Omental fat pad (tissue), 4 donors: ENCODE measurements around the gene HOXC10. TPM values are rescaled to one million over a fixed set of nuclear protein-coding genes. Genes with fewer than 3 reads are reported as not detected.

ENCODE experiments used
- ATAC-seq: fragments of 150-250 bp; one replicate; pipeline ENCODE4 v1.9.1; 2016; ENCODE audit warnings: mild to moderate bottlenecking, moderate library complexity; ENCODE audit not compliant: low FRiP score
- DNase-seq: peaks from one replicate; pipeline ENCODE4 v3.0.0-alpha.2; 2019; ENCODE audit warnings: low spot score
- total RNA-seq, 4 donors: library from RNA; depleted of rRNA; stranded (reverse); fragments of >200 nt; gene quantifications; one replicate each; pipeline ENCODE4 v1.1.0, GENCODE V29; 2016
- TF ChIP-seq, protein P1 (sequence below), 3 donors: fragments of 450-650 bp; IDR thresholded peaks; one replicate each; pipeline ENCODE4 v1.5.1; 2016 to 2017; ENCODE audit warnings: antibody characterized with exemption in 3 of 3, mild to moderate bottlenecking in 3 of 3, moderate library complexity in 2 of 3

The HOXC10 gene
- total RNA-seq, 4 donors from 2014 or later, result not detected

DNA sequence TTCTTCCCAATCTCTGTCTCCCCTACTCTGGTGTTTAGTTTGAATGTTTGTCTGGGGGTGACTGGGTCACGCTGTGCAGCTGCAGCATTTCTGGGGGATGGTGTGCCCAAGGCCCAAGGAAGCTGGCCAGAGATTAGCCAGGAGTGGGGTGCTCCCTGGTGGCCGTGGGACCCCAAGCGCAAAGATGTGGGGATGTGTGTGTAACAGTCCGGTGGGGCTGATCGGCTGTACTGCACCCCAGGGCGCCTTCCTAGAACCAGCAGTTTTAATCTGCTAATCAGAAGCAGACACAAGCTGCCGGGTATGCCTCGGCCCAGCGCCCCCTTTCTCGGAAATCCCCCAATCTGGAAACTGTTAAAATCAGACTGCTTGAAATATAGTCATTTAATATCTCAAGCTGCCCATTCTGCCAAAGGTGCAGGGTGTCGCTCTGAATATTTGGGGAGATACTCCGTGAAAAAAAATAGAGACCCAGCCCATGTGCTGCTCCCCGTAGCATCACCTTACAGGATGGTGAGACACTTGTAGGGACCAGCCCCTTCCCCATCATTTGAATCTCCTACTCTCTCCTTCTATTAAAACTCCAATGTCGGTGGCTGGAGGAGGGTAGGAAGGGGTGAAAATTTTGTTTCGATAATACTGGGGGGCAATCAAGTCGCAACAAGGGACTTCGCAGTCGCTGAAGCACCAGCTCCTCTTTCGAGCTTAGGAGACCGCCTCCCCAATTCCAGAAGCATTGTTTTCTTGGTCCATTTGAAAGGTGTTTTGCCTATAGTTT, 19.3 kb downstream of the HOXC10 start:
- DNase-seq (no peak), ATAC-seq (no peak)
- TF ChIP-seq, protein P1, sequence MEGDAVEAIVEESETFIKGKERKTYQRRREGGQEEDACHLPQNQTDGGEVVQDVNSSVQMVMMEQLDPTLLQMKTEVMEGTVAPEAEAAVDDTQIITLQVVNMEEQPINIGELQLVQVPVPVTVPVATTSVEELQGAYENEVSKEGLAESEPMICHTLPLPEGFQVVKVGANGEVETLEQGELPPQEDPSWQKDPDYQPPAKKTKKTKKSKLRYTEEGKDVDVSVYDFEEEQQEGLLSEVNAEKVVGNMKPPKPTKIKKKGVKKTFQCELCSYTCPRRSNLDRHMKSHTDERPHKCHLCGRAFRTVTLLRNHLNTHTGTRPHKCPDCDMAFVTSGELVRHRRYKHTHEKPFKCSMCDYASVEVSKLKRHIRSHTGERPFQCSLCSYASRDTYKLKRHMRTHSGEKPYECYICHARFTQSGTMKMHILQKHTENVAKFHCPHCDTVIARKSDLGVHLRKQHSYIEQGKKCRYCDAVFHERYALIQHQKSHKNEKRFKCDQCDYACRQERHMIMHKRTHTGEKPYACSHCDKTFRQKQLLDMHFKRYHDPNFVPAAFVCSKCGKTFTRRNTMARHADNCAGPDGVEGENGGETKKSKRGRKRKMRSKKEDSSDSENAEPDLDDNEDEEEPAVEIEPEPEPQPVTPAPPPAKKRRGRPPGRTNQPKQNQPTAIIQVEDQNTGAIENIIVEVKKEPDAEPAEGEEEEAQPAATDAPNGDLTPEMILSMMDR (IDR thresholded peaks at IDR 0.05), result no peak

DNA sequence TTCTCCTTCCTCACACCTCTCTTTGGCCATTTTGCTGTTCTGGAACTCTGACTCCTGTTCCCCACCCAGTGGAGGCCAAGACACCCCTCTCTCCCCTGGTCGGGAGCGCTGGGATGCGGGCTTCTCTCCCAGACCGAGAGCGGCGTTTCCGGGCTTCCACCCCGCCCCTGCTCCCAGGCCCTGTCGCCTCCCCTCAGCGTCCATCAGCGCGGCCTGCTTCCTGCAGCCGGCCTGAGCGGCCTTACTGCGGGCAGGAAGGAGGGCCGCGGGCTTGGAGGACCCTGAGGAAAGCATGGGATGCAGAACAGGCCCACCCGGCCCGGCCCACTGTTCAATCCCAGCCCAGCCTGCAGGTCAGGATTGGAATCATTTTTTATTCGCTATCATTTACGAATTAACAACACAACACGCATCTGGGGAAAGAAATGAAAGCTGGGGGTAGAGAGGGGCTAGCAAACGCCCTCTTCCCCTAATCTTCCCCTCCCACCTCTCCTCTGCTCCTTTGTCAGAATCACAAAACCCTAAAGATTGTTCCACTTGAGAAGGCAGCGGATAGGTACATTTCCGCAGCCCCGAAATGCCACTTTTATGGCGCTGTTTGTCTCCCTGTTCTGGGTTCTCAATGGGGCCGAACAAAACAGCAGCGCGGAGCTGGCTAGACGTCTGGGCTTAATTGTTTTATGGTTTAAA, 20.0 kb downstream of the HOXC10 start:
- no peak for ATAC-seq
- TF ChIP-seq, protein P1 (IDR thresholded peaks at IDR 0.05), result no peak
- no peak for DNase-seq

DNA sequence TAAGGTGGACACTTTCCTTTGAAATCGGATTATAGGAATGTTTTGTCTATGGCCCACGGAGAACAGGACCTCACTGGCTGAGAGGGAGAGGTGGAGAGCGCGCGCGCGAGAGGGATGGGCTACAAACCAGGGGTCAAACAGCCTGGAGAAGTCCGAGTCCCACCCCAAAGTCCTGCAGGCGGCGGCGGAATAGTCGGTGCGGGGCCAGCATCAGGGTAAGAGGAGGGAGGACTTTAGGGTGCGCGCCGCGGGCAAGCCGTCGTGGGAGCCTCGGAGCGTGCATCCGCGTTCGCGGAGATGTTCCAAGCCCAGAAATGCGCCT, 20.5 kb downstream of the HOXC10 start:
- TF ChIP-seq, protein P1 (IDR thresholded peaks at IDR 0.05), result no peak
- DNase-seq, result no peak
- ATAC-seq, result no peak

DNA sequence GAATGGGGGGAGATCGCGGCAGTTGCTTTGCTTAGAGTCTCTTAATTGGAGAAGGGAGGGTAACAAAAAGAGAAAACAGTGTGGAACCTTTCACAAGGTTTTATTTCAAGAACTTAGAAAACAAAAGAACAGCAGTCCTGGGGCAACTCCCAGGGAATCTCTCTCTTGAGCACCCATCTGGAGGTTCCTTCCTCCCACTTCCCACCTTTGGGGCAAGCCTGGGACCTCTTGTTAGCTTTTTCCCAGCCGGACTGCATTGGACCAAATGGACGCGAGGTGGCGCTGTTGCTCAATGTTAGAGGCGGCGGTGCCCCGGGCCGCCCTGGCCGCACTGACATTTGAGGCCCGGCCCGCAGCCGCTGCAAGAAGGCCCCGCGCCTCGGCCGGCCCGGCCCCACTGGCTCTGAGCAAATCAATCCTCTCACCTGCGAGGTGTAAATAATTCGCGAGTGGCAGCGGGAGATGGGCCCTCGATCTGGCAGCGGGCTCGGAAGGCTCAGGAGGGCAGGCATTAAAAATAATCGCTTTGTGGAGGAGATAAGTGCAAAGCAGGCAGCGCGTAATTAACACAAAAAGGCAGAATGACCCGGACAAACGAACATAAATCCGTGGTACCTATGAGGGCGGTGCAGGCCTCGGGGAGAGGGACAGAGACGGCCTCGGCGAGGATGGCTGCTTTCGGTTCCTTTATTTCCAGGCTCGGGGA, 21.1 kb downstream of the HOXC10 start:
- TF ChIP-seq, protein P1 (IDR thresholded peaks at IDR 0.05), result peak in 2 of 3 donors; percentile 46 to 85
- DNase-seq (peak; percentile 92), ATAC-seq (peak; percentile 37)

DNA sequence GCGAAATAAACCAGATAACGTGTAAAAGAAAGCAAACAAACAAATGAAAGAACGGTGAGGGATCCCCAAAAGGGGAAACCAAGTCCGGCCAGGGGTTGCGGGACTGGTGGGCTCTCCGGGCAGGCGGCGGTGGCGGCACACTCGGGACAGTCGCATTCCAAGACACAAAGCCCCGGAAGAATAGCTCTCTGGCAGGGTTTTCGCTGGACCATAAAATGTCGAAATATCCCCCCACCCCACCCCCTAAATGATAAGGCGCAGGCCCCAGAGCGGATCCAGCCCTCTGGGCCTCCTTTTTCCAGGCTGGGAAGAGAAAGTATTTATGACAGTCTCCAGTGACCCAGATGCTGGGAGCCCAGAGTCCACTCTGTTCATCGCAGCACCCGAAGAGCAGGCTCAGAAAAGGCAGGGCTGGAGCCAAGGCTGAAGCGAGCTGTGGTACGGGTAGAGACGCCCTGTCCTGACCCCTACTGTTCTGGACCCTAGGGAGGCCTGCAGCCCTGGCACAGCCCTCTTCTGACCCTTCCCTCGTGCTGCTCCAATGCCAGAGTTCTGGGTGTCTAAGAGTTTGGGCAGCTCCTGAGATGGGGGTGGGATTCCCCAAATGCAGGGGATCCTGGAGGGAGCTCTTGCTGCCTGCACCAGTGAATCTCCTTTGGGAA, 21.7 kb downstream of the HOXC10 start:
- TF ChIP-seq, protein P1 (IDR thresholded peaks at IDR 0.05), result no peak
- ATAC-seq, result no peak
- no peak for DNase-seq

DNA sequence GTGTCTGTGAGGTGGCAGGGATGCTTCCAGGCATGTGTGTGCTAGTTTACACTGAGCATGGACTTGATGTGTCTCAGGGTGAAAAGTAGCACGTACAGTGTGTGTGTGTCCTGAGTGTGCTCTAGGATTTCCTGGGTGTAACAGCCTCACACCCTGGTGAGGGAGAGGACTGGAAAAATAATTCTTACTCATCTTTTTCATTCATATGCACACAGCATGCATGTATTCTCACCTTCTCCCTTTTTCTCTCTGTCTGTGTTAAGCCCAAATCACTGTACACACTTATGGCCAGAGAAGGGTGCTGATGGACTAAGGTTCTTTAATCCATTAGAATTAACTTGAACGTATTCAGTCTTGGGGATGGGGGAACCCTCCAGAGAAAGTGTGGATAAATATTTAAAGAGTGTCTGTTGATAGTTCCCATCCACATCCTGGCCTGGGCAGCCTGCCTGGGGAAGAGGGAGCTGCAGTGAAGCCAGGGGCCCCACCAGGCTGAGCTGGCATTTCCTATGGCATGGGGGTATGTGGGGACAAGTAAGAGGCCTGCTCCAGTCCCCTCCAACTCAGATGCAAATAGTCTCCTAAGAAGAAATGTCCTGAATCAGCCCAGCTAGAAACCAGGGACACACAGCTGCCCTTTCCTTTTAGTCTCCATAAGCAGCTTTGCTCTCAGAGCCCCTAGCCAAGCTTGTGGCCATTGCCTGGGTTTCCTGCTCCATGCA, 22.8 kb downstream of the HOXC10 start:
- ATAC-seq (no peak), DNase-seq (no peak)
- TF ChIP-seq, protein P1 (IDR thresholded peaks at IDR 0.05), result no peak
